Stimulated activated naive CD8-positive, alpha-beta T cell treated with anti-CD3 and anti-CD28 coated beads, Interleukin-15, amount 100 ng/mL, for 72 hours (primary cell): ENCODE data around the gene INPP5A.
A peak's percentile ranks its signal among the peaks of the same experiment; 100 is the strongest.

Experiments
- ATAC-seq: fragments of 150-1000 bp; cut with Tn5 transposase; 2 replicates; pipeline ENCODE4 v1.10.0; 2021; ENCODE audit warnings: mild to moderate bottlenecking, moderate library complexity
- DNase-seq, 2 donors: peaks; one replicate each; pipeline ENCODE4 v3.0.0; 2021 to 2022
- H3K27ac Mint-ChIP-seq, 2 donors: one replicate each; pipeline ENCODE4 v1.8.0; 2022; ENCODE audit warnings: mild to moderate bottlenecking in 2 of 2, mixed read lengths in 2 of 2, moderate library complexity in 2 of 2
- H3K27me3 Mint-ChIP-seq: one replicate; pipeline ENCODE4 v1.8.0; 2022; ENCODE audit warnings: mixed read lengths
- H3K4me1 Mint-ChIP-seq: one replicate; pipeline ENCODE4 v1.8.0; 2022; ENCODE audit warnings: mild to moderate bottlenecking, mixed read lengths
- H3K4me3 Mint-ChIP-seq, 2 donors: one replicate each; pipeline ENCODE4 v1.8.0; 2022; ENCODE audit warnings: mild to moderate bottlenecking in 2 of 2, mixed read lengths in 2 of 2, moderate library complexity in 1 of 2
- H3K9me3 Mint-ChIP-seq, 2 donors: one replicate each; pipeline ENCODE4 v1.8.0; 2022; ENCODE audit warnings: mixed read lengths in 2 of 2

Gene INPP5A

GRCh38 chr10:132808383-132809231, 271.0 kb downstream of the INPP5A start:
- H3K9me3 Mint-ChIP-seq: no peaks in the 10 kb centered on the region
- no peaks in the 10 kb centered on the region for H3K4me1 Mint-ChIP-seq
- DNase-seq (no peak), ATAC-seq (peak; percentile 18)
- H3K27me3 Mint-ChIP-seq: peaks cover 8% of the 10 kb centered on the region
- no peak overlapping the region for H3K4me3 Mint-ChIP-seq
- no peak overlapping the region for H3K27ac Mint-ChIP-seq

- Mint-ChIP-seq H3K4me1 (no peaks in the 10 kb centered on the region), H3K9me3 (no peaks in the 10 kb centered on the region), H3K27me3 (peaks cover 8% of the 10 kb centered on the region), H3K4me3 (no peak overlapping the region), H3K27ac (no peak overlapping the region)
- DNase-seq (no peak), ATAC-seq (no peak)
Measured at GRCh38 chr10:132809232-132810140, 271.9 kb downstream of the INPP5A start.

- H3K27me3 Mint-ChIP-seq: peaks cover 12% of the 10 kb centered on the region
- H3K27ac Mint-ChIP-seq: no peak overlapping the region
- H3K4me3 Mint-ChIP-seq: no peak overlapping the region
- ATAC-seq (no peak), DNase-seq (no peak)
- no peaks in the 10 kb centered on the region for H3K9me3 Mint-ChIP-seq
- no peaks in the 10 kb centered on the region for H3K4me1 Mint-ChIP-seq
Measured at GRCh38 chr10:132810141-132810806, 272.7 kb downstream of the INPP5A start.

GRCh38 chr10:132810807-132811700, 273.5 kb downstream of the INPP5A start:
- no peak overlapping the region for H3K27ac Mint-ChIP-seq
- ATAC-seq (no peak), DNase-seq (no peak)
- peaks cover 18% of the 10 kb centered on the region for H3K27me3 Mint-ChIP-seq
- H3K4me3 Mint-ChIP-seq: no peak overlapping the region
- H3K9me3 Mint-ChIP-seq: no peaks in the 10 kb centered on the region
- H3K4me1 Mint-ChIP-seq: no peaks in the 10 kb centered on the region

GRCh38 chr10:132811891-132812481, 274.4 kb downstream of the INPP5A start:
- no peak for DNase-seq
- no peaks in the 10 kb centered on the region for H3K4me1 Mint-ChIP-seq
- H3K9me3 Mint-ChIP-seq: no peaks in the 10 kb centered on the region
- H3K27ac Mint-ChIP-seq: no peak overlapping the region
- H3K4me3 Mint-ChIP-seq: no peak overlapping the region
- peaks cover 26% of the 10 kb centered on the region for H3K27me3 Mint-ChIP-seq
- ATAC-seq: no peak

- Mint-ChIP-seq H3K27me3 (peaks cover 31% of the 10 kb centered on the region), H3K27ac (no peak overlapping the region), H3K4me3 (no peak overlapping the region), H3K4me1 (no peaks in the 10 kb centered on the region), H3K9me3 (no peaks in the 10 kb centered on the region)
- DNase-seq: no peak
- no peak for ATAC-seq
Measured at GRCh38 chr10:132812520-132812919, 274.9 kb downstream of the INPP5A start.

- ATAC-seq: no peak
- peaks cover 36% of the 10 kb centered on the region for H3K27me3 Mint-ChIP-seq
- no peak for DNase-seq
- H3K4me1 Mint-ChIP-seq: no peaks in the 10 kb centered on the region
- H3K27ac Mint-ChIP-seq: no peak overlapping the region
- no peak overlapping the region for H3K4me3 Mint-ChIP-seq
- H3K9me3 Mint-ChIP-seq: no peaks in the 10 kb centered on the region
Measured at GRCh38 chr10:132813001-132813401, 275.4 kb downstream of the INPP5A start.

GRCh38 chr10:132813560-132814468, 276.2 kb downstream of the INPP5A start:
- H3K27me3 Mint-ChIP-seq: peaks cover 40% of the 10 kb centered on the region
- no peaks in the 10 kb centered on the region for H3K4me1 Mint-ChIP-seq
- H3K27ac Mint-ChIP-seq: no peak overlapping the region
- ATAC-seq: no peak
- no peaks in the 10 kb centered on the region for H3K9me3 Mint-ChIP-seq
- no peak overlapping the region for H3K4me3 Mint-ChIP-seq
- no peak for DNase-seq

- Mint-ChIP-seq H3K4me1 (no peaks in the 10 kb centered on the region), H3K9me3 (no peaks in the 10 kb centered on the region), H3K27ac (no peak overlapping the region), H3K27me3 (peaks cover 40% of the 10 kb centered on the region), H3K4me3 (no peak overlapping the region)
- ATAC-seq (no peak), DNase-seq (no peak)
Measured at GRCh38 chr10:132814469-132814856, 276.9 kb downstream of the INPP5A start.

- Mint-ChIP-seq H3K4me1 (no peaks in the 10 kb centered on the region), H3K27me3 (peaks cover 40% of the 10 kb centered on the region), H3K27ac (no peak overlapping the region), H3K4me3 (no peak overlapping the region), H3K9me3 (no peaks in the 10 kb centered on the region)
- no peak for ATAC-seq
- no peak for DNase-seq
Measured at GRCh38 chr10:132815168-132815857, 277.7 kb downstream of the INPP5A start.

GRCh38 chr10:132816718-132817117, 279.1 kb downstream of the INPP5A start:
- H3K4me3 Mint-ChIP-seq: no peak overlapping the region
- no peak for ATAC-seq
- H3K27ac Mint-ChIP-seq: peak overlapping the region in 1 of 2 donors; percentile 32
- H3K27me3 Mint-ChIP-seq: peaks cover 32% of the 10 kb centered on the region
- no peaks in the 10 kb centered on the region for H3K4me1 Mint-ChIP-seq
- DNase-seq: no peak
- H3K9me3 Mint-ChIP-seq: no peaks in the 10 kb centered on the region

- Mint-ChIP-seq H3K4me3 (no peak overlapping the region), H3K27me3 (peaks cover 32% of the 10 kb centered on the region), H3K27ac (no peak overlapping the region), H3K9me3 (no peaks in the 10 kb centered on the region), H3K4me1 (no peaks in the 10 kb centered on the region)
- ATAC-seq (no peak), DNase-seq (no peak)
Measured at GRCh38 chr10:132817701-132818211, 280.2 kb downstream of the INPP5A start.

- no peak for ATAC-seq
- H3K4me3 Mint-ChIP-seq: no peak overlapping the region
- DNase-seq: no peak
- peaks cover 30% of the 10 kb centered on the region for H3K27me3 Mint-ChIP-seq
- peak overlapping the region in 1 of 2 donors; percentile 28 for H3K27ac Mint-ChIP-seq
- no peaks in the 10 kb centered on the region for H3K9me3 Mint-ChIP-seq
- H3K4me1 Mint-ChIP-seq: no peaks in the 10 kb centered on the region
Measured at GRCh38 chr10:132820056-132820455, 282.5 kb downstream of the INPP5A start.
